Type B pancreatic cell (in vitro differentiated cells): ENCODE measurements around the gene INPP1. TPM values are rescaled to one million over a fixed set of nuclear protein-coding genes. Genes with fewer than 3 reads are reported as not detected.

Source experiments
- DNase-seq: peaks from one replicate; pipeline ENCODE4 v3.0.0; 2021; ENCODE audit warnings: mixed read lengths; ENCODE audit not compliant: unreplicated experiment; ENCODE audit errors: extremely low spot score
- H3K27ac Mint-ChIP-seq: 2 replicates; pipeline ENCODE4 v1.8.0; 2021; ENCODE audit warnings: mild to moderate bottlenecking, mixed read lengths
- H3K27me3 Mint-ChIP-seq: 2 replicates; pipeline ENCODE4 v1.8.0; 2021; ENCODE audit warnings: mixed read lengths
- H3K36me3 Mint-ChIP-seq: 2 replicates; pipeline ENCODE4 v1.8.0; 2021; ENCODE audit warnings: mixed read lengths
- H3K4me1 Mint-ChIP-seq: one replicate; pipeline ENCODE4 v1.8.0; 2021; ENCODE audit warnings: mixed read lengths; ENCODE audit not compliant: unreplicated experiment
- H3K4me3 Mint-ChIP-seq: 2 replicates; pipeline ENCODE4 v1.8.0; 2021; ENCODE audit warnings: mild to moderate bottlenecking, mixed read lengths
- H3K9me3 Mint-ChIP-seq: 2 replicates; pipeline ENCODE4 v1.8.0; 2021; ENCODE audit warnings: mixed read lengths
- CTCF ChIP-seq: fragments of 200-600 bp; sonication (generic); conservative IDR thresholded peaks from 2 replicates; pipeline ENCODE4 v1.5.0; 2021; ENCODE audit warnings: antibody characterized with exemption, mild to moderate bottlenecking
- total RNA-seq: library from RNA; stranded (reverse); gene quantifications from 2 replicates; pipeline ENCODE4 v1.2.1, GENCODE V29; 2021; ENCODE audit warnings: low replicate concordance

Gene INPP1
- total RNA-seq, 1 donor from 2014 or later = 17.2 TPM

GRCh38 chr2:190413421-190413820 lies 70.0 kb downstream of the INPP1 start:
- no peak for TF ChIP-seq CTCF
- DNase-seq = no peak
- no peaks in the 10 kb centered on the region for H3K36me3 Mint-ChIP-seq
- no peak overlapping the region for H3K27ac Mint-ChIP-seq
- peaks cover 25% of the 10 kb centered on the region for H3K27me3 Mint-ChIP-seq
- H3K4me1 Mint-ChIP-seq = peaks cover 4% of the 10 kb centered on the region
- no peak overlapping the region for H3K4me3 Mint-ChIP-seq
- no peaks in the 10 kb centered on the region for H3K9me3 Mint-ChIP-seq

GRCh38 chr2:190415251-190415650 lies 71.9 kb downstream of the INPP1 start:
- no peak overlapping the region for H3K27ac Mint-ChIP-seq
- H3K4me3 Mint-ChIP-seq = no peak overlapping the region
- H3K4me1 Mint-ChIP-seq = peaks cover 13% of the 10 kb centered on the region
- H3K27me3 Mint-ChIP-seq = peaks cover 10% of the 10 kb centered on the region
- TF ChIP-seq CTCF = no peak
- no peaks in the 10 kb centered on the region for H3K9me3 Mint-ChIP-seq
- no peak for DNase-seq
- no peaks in the 10 kb centered on the region for H3K36me3 Mint-ChIP-seq

- DNase-seq = no peak
- Mint-ChIP-seq H3K36me3 (no peaks in the 10 kb centered on the region), H3K9me3 (no peaks in the 10 kb centered on the region), H3K27me3 (peaks cover 7% of the 10 kb centered on the region), H3K4me1 (peaks cover 13% of the 10 kb centered on the region), H3K4me3 (no peak overlapping the region), H3K27ac (no peak overlapping the region)
- TF ChIP-seq CTCF = no peak
These were observed 72.7 kb downstream of the INPP1 start for GRCh38 chr2:190415794-190416775.

- Mint-ChIP-seq H3K4me3 (no peak overlapping the region), H3K36me3 (no peaks in the 10 kb centered on the region), H3K27me3 (no peaks in the 10 kb centered on the region), H3K9me3 (no peaks in the 10 kb centered on the region), H3K27ac (no peak overlapping the region), H3K4me1 (peaks cover 13% of the 10 kb centered on the region)
- no peak for DNase-seq
- no peak for TF ChIP-seq CTCF
These were observed 73.9 kb downstream of the INPP1 start for GRCh38 chr2:190417045-190417842.

GRCh38 chr2:190418727-190419126 lies 75.3 kb downstream of the INPP1 start:
- H3K4me1 Mint-ChIP-seq = peaks cover 13% of the 10 kb centered on the region
- H3K36me3 Mint-ChIP-seq = no peaks in the 10 kb centered on the region
- TF ChIP-seq CTCF = no peak
- no peaks in the 10 kb centered on the region for H3K9me3 Mint-ChIP-seq
- no peak for DNase-seq
- H3K4me3 Mint-ChIP-seq = no peak overlapping the region
- H3K27me3 Mint-ChIP-seq = no peaks in the 10 kb centered on the region
- H3K27ac Mint-ChIP-seq = no peak overlapping the region
